Measurements from ENCODE around the gene TPCN1.

TPCN1 gene

DNA sequence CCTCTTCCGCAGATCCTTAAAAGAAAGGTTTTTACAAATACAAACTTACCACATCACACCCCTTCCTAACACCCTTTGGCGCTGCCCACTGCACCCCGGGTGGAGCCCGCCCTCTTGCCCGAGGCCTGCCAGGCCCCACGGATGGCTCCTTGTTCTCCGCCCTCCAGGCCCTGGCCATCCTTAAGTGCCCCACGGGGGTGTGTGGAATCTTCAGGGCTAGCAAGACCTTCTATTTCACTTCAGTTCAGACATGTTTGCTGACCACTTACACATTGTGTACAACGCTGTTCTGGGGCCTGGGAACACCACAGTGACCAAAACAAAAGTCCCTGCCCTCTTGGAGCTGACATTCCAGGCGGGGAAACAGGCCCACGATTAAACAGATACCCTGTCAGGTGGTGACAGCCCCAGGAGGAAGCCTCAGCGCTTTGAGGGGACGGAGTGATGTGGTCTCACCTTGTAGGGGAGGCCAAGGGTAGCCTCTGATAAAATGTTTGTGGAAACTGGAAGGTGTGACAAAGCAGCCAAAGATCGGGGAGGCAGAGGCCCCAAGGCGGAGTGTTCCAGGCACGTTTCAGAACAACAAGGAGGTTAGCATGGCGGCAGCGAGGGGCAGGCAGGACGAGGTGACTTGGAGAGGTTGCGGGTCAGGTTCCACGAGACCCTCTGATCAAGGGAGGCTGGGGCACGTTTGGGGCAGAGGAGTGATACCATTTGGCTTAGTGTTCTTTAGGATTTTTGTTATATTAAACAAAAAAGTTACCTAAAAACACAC is 27.0 kb downstream of the TPCN1 start:
- DNase-seq: no peak
- Histone ChIP-seq H3K27me3 (ENCODE audit: insufficient read depth, low read depth, severe bottlenecking) (no peaks in the 10 kb centered on the region), H3K4me3 (ENCODE audit: low read depth, low read length) (no peak overlapping the region), H3K36me3 (no peaks in the 10 kb centered on the region), H3K27ac (no peak overlapping the region), H3K9me3 (ENCODE audit: severe bottlenecking) (peaks cover 2% of the 10 kb centered on the region)
- TF ChIP-seq, protein P1, sequence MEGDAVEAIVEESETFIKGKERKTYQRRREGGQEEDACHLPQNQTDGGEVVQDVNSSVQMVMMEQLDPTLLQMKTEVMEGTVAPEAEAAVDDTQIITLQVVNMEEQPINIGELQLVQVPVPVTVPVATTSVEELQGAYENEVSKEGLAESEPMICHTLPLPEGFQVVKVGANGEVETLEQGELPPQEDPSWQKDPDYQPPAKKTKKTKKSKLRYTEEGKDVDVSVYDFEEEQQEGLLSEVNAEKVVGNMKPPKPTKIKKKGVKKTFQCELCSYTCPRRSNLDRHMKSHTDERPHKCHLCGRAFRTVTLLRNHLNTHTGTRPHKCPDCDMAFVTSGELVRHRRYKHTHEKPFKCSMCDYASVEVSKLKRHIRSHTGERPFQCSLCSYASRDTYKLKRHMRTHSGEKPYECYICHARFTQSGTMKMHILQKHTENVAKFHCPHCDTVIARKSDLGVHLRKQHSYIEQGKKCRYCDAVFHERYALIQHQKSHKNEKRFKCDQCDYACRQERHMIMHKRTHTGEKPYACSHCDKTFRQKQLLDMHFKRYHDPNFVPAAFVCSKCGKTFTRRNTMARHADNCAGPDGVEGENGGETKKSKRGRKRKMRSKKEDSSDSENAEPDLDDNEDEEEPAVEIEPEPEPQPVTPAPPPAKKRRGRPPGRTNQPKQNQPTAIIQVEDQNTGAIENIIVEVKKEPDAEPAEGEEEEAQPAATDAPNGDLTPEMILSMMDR (IDR thresholded peaks at IDR 0.05; ENCODE audit: low read depth, low read length): no peak

DNA sequence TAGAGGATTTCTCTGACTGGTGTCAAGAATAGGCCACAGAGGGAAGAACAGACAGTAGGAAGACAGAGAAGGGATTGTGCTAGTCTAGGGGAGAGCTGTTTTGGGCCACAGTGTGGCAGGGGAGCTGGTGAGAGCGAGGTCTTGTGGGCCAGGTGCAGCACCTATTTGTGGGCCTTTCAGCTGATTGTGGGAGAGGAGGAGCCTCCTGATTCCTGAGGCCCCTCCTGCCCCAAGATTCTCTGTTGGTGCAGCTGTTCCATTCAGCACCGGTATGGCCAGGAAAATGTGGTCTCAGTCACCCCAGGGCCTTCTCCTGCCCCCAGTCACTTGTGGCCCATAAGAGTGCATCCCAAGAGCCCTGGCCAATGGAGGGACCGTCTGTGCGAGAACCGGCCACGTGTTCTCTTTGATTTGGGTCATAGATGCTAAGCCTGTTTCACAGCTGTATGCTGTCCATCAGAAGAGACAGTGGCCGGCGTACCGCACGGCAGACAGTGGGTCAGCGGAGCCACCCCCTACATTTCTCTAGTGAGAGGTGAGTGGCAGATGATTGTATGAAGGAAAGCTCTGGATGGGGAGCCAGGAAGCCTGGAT is 27.7 kb downstream of the TPCN1 start:
- Histone ChIP-seq H3K27ac (no peak overlapping the region), H3K9me3 (ENCODE audit: severe bottlenecking) (peaks cover 2% of the 10 kb centered on the region), H3K4me3 (ENCODE audit: low read depth, low read length) (no peak overlapping the region), H3K27me3 (ENCODE audit: insufficient read depth, low read depth, severe bottlenecking) (no peaks in the 10 kb centered on the region), H3K36me3 (no peaks in the 10 kb centered on the region)
- DNase-seq: no peak
- TF ChIP-seq, protein P1 (IDR thresholded peaks at IDR 0.05; ENCODE audit: low read depth, low read length): no peak

DNA sequence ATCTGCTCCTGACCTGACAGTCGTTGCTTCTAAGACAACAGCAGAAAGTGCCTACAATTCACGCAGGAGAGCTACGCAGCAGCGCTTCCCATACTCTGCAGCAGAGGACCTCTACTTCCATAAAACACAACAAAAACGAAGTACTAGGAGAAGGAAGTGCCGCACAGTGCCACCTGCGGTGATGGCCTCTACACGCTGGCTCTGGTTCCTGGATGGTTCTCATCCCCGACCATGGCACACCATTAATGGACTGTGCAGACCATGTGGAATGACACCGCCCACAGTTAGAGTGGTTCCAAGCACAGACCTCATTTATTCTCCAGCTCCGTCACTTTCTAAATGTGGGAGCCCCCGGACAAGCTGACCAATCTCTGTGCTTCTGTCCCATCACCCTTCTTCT is 28.3 kb downstream of the TPCN1 start:
- no peaks in the 10 kb centered on the region for H3K27me3 ChIP-seq (ENCODE audit: insufficient read depth, low read depth, severe bottlenecking)
- no peak overlapping the region for H3K27ac ChIP-seq
- no peak overlapping the region for H3K4me3 ChIP-seq (ENCODE audit: low read depth, low read length)
- peaks cover 2% of the 10 kb centered on the region for H3K9me3 ChIP-seq (ENCODE audit: severe bottlenecking)
- H3K36me3 ChIP-seq: no peaks in the 10 kb centered on the region
- DNase-seq: no peak
- TF ChIP-seq, protein P1 (IDR thresholded peaks at IDR 0.05; ENCODE audit: low read depth, low read length): no peak

DNA sequence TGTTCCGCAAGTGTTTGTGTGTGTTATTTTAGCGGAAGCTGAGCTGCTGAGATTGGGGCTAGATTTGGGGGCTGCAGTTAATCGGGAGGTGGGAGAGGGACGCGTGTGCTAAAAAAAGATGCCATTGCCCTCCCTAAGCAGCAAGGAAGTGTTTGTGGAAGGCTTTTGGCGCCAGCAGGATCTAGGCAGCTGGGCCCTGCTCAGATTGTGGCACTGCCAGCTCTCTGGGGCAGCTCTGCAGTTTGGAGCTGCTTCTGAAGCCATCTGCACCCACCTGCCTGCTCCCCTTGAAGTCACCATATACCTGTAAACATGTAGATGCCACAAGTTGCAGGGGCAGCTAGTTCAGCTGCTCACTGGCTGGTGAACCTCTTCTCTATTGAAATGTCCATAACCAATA is 28.8 kb downstream of the TPCN1 start:
- no peak overlapping the region for H3K27ac ChIP-seq
- no peaks in the 10 kb centered on the region for H3K36me3 ChIP-seq
- DNase-seq: no peak
- TF ChIP-seq, protein P1 (IDR thresholded peaks at IDR 0.05; ENCODE audit: low read depth, low read length): no peak
- H3K27me3 ChIP-seq (ENCODE audit: insufficient read depth, low read depth, severe bottlenecking): no peaks in the 10 kb centered on the region
- H3K4me3 ChIP-seq (ENCODE audit: low read depth, low read length): no peak overlapping the region
- peaks cover 2% of the 10 kb centered on the region for H3K9me3 ChIP-seq (ENCODE audit: severe bottlenecking)

DNA sequence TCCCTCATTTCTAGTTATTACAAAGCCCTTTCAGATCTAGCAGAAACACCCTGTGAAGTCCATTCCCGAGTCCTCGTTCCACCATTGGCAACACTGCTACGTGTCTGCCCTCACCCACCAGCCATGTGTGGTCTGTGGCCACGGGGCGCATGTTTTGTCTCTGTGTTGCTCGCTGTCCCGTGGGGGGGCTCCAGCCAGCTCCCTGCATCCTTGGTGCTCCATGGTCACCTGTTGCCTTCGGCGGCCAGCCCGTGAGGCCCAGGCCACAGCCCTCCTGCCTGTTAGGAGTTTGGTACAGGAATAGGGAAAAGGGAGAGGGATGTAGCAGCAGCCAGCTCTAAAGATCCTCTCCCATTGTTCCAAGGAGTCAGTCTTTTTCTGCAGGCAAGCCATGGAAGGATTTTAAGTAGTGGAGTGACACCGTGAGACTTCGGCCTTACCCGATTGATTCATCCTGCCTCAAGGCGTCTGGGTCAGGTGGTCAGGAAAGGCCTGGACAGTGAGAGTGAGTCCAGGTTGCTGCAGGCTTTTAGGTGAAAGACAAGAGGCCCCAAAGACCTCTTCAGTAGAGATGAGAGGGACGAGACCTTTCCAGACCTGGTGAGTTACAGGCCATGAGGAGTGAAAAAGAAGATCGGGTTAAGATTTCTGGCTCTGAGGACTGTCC is 30.3 kb downstream of the TPCN1 start:
- Histone ChIP-seq H3K27me3 (ENCODE audit: insufficient read depth, low read depth, severe bottlenecking) (no peaks in the 10 kb centered on the region), H3K36me3 (no peaks in the 10 kb centered on the region), H3K27ac (no peak overlapping the region), H3K9me3 (ENCODE audit: severe bottlenecking) (peaks cover 2% of the 10 kb centered on the region), H3K4me3 (ENCODE audit: low read depth, low read length) (no peak overlapping the region)
- no peak for DNase-seq
- TF ChIP-seq, protein P1 (IDR thresholded peaks at IDR 0.05; ENCODE audit: low read depth, low read length): no peak

All from WERI-Rb-1 (cell line).